ENCODE results near the gene PPP1R12A.
"Not testable (repeated sequence)": the region's sequence is repeated elsewhere in the genome, so short reads cannot be mapped to it uniquely, and the experiment has no call there.

PPP1R12A gene

DNA sequence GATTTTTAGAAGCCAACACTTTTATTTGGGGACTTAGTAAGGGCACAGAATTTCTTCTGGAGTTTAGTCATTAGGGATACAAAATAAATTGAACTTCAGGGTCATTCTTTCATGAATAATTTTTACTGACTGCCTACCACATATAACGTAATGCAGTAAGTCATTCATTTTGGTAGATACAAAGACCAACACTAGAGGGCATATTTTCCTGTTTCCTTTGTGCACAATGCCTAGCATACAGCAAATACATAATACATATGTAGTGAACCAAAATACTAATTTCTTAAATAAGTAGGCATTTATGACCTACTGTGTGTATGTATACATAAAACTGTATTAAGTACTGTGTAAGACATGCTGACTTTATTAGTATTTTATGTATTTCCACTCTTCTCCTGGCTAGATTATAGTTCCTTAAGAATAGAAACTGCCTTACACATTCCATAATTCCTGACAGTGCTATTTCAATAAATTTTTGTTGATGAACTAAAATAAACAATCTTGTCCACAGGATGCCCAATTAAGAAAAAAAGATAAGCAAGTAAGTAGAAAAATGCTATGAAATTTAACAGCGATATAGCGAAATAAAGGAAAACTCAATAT lies 47.9 kb downstream of the PPP1R12A start:
- peak; percentile 74 for DNase-seq (ENCODE audit: low read depth)
- TF ChIP-seq, protein P1, sequence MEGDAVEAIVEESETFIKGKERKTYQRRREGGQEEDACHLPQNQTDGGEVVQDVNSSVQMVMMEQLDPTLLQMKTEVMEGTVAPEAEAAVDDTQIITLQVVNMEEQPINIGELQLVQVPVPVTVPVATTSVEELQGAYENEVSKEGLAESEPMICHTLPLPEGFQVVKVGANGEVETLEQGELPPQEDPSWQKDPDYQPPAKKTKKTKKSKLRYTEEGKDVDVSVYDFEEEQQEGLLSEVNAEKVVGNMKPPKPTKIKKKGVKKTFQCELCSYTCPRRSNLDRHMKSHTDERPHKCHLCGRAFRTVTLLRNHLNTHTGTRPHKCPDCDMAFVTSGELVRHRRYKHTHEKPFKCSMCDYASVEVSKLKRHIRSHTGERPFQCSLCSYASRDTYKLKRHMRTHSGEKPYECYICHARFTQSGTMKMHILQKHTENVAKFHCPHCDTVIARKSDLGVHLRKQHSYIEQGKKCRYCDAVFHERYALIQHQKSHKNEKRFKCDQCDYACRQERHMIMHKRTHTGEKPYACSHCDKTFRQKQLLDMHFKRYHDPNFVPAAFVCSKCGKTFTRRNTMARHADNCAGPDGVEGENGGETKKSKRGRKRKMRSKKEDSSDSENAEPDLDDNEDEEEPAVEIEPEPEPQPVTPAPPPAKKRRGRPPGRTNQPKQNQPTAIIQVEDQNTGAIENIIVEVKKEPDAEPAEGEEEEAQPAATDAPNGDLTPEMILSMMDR (conservative IDR thresholded peaks at IDR 0.05; ENCODE audit: control insufficient read depth, insufficient read depth, low read depth, low read length), result peak; percentile 76
- H3K4me3 ChIP-seq (ENCODE audit: control insufficient read depth, low read depth, low read length), result no peak overlapping the region

DNA sequence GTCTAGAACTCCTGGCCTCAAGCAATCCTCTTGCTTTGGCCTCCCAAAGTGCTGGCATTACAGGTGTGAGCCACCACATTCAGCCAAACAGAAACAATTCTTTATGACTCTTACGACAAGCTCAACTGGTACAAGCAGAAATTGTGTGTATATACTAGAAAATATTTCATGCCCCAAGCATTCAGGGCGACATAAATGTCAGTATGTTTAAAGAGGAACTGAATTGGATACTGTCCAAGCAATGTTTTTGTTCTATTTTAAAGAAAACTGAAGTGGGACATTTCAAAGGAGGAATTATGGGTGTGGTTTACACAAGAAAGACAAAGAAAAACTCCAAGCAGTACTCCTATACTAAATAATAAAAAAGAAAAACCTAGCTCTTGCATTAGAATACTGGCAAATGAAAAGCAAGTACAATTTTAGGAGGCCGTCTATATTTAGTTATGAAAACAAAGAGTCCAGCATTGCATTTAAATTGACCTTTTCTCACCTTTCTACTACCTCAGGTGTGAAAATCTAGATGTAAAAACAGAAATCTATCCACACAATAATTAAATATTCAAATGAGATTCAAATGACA lies 48.9 kb downstream of the PPP1R12A start:
- TF ChIP-seq, protein P1 (conservative IDR thresholded peaks at IDR 0.05; ENCODE audit: control insufficient read depth, insufficient read depth, low read depth, low read length), result no peak
- H3K4me3 ChIP-seq (ENCODE audit: control insufficient read depth, low read depth, low read length), result no peak overlapping the region
- DNase-seq (ENCODE audit: low read depth), result no peak

DNA sequence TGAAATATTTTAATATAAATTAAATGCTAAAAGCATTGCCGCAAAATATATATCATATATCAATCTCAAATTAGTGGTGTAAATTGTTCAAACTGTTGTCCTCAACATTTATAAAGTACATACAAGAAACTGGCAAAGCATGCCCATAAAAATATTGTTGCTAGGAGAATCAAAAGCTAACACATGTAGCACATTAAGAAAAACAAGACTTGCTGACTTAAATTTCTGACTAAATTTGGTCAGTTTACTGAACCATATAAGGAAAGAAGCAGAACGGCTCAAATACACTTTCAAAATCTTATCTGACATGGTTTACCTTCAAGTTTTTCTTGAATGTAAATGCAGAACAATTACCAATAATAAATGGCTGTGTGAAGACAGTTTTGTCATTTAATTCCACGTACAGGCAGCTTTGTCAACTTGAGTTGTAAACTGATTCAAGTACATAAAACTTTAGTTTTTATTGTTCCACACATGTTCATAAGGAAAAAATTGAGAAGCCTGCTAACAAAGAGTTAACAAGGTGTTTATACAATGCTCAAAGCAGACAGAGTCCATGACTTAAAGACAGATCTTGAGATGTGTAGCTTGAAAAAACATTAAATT lies 50.4 kb downstream of the PPP1R12A start:
- TF ChIP-seq, protein P1 (conservative IDR thresholded peaks at IDR 0.05; ENCODE audit: control insufficient read depth, insufficient read depth, low read depth, low read length), result no peak
- no peak overlapping the region for H3K4me3 ChIP-seq (ENCODE audit: control insufficient read depth, low read depth, low read length)
- DNase-seq (ENCODE audit: low read depth), result no peak

DNA sequence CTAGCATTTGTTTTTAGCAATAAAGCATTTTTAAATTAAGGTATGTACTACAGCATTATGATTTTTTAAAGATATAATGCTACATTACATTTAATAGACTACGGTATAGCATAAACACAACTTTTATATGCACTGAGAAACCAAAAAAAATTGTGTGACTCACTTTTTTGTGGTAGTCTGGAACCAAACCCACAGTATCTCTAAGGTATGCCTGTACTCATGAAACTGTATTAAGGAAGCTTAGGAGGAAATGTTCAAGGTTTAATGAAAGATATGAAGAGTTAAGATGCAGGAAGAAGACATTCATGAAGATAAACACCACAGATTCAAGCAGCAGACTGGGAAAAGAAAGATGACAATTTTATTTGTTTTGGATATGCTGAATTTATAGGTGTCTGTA lies 51.7 kb downstream of the PPP1R12A start:
- H3K4me3 ChIP-seq (ENCODE audit: control insufficient read depth, low read depth, low read length), result no peak overlapping the region
- DNase-seq (ENCODE audit: low read depth), result peak; percentile 19
- TF ChIP-seq, protein P1 (conservative IDR thresholded peaks at IDR 0.05; ENCODE audit: control insufficient read depth, insufficient read depth, low read depth, low read length), result no peak

DNA sequence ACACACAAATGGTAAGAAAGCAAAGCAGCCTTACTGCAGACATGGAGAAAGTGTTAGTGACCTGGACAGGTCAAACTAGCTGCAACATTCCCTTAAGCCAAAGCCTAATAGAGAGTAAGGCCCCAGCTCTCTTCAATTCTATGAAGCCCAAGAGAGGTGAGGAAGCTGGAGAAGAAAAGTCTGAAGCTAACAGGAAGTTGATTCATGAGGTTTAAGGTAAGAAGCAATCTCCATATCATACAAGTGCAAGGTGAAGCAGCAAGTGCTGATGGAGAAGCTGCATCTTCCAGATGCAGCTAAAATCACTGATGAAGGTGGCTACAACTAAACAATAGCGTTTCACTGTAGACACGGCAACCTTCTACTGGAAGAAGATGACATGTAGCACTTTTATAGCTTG lies 53.5 kb downstream of the PPP1R12A start:
- H3K4me3 ChIP-seq (ENCODE audit: control insufficient read depth, low read depth, low read length), result no peak overlapping the region
- TF ChIP-seq, protein P1 (conservative IDR thresholded peaks at IDR 0.05; ENCODE audit: control insufficient read depth, insufficient read depth, low read depth, low read length), result no peak
- DNase-seq (ENCODE audit: low read depth), result no peak

DNA sequence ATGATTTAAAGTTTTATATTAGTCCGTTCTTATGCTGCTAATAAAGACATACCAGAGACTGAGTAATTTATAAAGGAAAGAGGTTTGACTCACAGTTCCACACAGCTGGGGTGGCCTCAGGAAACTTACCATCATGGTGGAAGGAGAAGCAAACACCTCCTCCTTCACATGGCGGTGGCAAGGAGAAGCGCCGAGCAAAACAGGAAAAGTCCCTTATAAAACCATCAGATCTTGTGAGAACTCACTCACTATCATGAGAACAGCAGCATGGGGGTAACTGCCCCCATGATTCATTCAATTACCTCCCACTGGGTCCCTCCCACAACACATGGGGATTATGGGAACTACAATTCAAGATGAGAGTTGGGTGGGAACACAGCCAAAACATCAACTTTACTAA lies 56.4 kb downstream of the PPP1R12A start:
- DNase-seq (ENCODE audit: low read depth); H3K4me3 ChIP-seq (ENCODE audit: control insufficient read depth, low read depth, low read length): not testable (repeated sequence)

DNA sequence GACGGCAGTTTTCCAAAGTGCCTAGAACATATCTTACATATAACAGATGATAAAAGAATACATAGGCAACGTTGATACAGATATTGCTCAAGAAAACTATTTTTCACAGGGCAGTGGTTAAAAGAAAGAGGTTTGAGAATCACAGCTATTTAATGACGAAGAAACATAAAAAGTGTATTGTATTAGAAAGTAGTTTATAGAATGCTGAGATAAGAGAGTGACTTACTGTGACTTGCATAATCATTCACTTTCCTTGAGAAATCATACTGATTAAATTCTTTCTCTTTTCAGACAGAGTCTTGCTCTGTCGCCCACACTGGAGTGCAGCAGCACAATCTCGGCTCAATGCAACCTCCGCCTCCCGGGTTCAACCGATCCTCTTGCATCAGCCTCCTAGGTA lies 57.7 kb downstream of the PPP1R12A start:
- no peak overlapping the region for H3K4me3 ChIP-seq (ENCODE audit: control insufficient read depth, low read depth, low read length)
- TF ChIP-seq, protein P1 (conservative IDR thresholded peaks at IDR 0.05; ENCODE audit: control insufficient read depth, insufficient read depth, low read depth, low read length), result no peak
- no peak for DNase-seq (ENCODE audit: low read depth)
